Hematopoietic multipotent progenitor cell treated with erythropoietin and hydrocortisone succinate and interleukin-3 and kit ligand, for 15 days (in vitro differentiated cells): ENCODE data around the gene NOS1AP.

Experiments used
- DNase-seq: peaks from one replicate; pipeline ENCODE4 v3.0.0-alpha.2; 2015; ENCODE audit warnings: low spot score

The NOS1AP gene

DNA sequence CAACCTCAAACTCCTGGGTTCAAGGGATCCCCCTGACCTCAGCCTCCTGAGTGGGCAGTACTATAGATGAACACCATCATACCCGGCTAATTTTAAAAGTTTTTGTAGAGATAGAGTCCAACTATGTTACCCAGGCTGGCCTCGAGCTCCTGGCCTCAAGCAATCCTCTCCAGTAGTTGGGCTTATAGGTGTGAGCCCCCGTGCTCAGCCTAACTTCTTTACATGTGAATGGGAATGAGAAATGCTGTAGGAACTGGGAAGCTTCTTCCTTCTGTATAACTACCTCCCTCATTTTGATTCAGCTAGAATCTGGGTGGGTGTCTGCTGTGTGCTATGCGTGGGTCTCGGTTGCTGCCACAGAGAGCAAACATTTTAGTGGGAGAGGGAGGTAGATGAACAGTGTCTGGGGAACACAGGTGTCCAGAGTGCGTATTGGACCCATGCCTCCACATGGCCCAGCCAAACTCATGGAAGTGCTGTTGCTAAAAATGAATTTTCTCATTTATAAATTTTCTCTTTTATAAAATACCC is 150.6 kb downstream of the NOS1AP start:
- DNase-seq, result no peak

DNA sequence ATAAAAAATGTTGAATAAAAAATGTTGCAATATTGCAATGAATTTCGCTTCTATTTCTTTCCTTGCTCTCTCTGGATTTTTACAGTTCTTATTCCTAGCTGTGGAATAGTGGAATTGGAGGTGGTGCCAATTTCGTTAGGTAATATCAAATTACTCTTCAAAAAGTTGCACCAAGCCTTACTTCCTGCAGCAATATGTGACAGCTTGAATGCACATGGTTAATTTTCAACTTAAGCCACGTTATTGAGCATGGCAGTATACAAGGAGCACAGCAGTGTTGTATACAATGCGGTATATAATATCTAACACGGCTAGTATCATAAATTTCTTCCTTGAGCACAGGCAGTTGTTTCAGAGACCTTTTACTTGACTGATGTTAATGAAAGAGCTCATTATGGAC is 152.5 kb downstream of the NOS1AP start:
- DNase-seq, result no peak

DNA sequence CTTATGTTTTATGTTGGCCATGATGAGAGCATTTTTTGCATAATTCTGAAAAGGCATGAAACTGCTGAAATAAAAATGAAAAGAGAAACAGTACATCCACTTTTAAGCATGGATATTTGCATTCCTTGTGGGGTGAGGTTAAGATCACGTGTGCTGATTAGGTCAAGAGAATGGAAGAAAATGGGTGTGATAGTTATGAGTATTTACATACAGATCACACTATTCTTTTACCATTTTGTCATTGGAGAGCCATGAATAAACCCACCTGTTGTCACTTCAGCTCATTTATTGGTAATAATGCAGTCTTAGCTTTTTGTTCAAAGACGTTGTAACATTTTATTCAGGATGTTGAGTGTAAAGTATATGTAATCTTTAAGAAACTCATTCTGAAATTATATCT is 153.2 kb downstream of the NOS1AP start:
- DNase-seq, result no peak

DNA sequence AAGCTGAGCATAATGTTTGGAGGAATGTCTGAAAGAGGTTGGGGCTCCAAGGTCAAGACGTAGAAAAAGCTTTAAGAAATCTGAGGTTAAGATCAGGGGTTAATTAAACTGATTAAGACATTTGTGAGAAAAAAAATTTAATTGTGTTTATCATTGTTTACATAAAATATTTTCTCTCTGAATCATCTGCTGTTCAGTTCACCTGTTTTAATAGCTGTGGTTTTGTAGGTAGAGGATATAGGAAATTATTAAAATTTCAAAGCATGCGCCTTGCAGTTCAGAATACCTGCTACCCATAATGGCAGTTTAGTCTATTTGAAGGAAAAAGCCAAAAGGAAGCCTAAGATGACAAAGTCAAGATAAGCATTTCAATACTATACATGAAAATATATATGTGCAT is 154.0 kb downstream of the NOS1AP start:
- DNase-seq, result no peak

DNA sequence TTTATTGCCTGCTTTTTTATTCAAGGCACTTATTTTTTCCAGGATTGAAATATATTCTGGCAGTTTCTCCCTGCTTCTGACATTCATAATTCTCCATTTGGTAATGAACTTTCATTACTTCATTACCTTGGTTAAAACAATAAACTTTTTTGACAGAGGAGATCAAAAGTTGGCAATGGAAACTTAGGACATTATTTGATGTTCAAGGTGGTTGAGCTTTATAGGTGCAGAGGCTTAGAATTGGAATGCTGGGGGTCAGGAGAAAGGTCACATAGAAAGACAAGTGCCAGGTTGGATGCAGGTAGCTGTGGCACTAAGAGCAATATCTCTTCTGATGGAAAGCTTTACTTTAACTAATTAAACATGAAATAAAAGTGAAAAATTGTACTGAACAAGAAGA is 154.8 kb downstream of the NOS1AP start:
- no peak for DNase-seq

DNA sequence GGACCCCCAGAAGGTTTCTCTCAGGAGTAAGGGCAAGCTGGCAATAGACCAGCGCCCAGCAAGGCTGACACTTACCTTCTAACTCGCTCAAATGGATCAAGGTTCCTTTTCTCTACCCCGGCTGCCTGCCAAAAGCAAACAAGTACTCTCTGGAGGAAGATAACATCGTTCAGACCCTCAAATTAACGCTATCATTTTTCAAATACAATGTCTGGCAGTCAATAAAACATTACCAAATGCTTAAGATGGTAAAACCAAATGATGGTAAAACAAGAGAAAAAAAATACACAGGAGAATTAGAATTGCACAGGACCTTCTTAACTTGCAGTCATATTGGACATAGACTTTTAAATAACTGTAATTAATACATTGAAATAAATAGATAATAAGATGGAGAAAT is 159.1 kb downstream of the NOS1AP start:
- DNase-seq, result no peak

DNA sequence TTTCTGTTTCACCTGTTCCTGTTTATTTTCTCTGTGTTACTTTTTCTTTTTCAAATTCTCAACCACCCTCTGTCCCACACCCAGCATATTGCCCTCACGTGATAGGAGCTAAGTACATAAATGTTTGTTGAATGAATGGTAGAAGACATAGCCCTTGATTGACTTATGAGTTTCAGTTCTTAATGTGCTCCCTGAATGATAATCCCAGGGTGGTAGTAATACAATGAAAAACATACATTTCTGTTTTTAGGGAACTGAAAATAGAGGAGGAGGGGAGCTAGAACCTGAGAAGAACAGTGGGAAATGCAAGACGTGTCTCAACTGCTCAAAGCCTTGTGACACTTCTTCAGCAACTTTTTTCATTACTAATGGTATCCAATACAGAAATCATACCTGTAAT is 160.1 kb downstream of the NOS1AP start:
- no peak for DNase-seq

DNA sequence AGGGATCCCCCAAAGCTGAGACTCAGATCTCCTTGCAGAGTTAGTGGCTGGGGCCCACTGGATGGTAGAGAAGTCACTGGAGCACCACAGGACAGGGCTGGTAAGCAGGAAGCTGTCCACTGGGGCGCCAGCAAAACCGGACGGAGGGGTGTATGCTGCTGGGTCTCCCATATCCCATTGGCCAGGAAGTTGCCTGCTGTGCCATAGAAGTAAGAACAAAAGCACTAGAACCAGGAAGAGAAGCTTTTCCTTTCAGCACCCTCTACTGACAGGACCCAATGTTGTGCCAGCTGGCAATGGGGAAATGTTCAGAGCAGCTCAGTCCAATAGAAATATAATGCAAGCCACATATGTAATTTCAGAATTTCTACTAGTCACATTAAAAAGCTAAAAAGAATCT is 160.6 kb downstream of the NOS1AP start:
- DNase-seq, result no peak

DNA sequence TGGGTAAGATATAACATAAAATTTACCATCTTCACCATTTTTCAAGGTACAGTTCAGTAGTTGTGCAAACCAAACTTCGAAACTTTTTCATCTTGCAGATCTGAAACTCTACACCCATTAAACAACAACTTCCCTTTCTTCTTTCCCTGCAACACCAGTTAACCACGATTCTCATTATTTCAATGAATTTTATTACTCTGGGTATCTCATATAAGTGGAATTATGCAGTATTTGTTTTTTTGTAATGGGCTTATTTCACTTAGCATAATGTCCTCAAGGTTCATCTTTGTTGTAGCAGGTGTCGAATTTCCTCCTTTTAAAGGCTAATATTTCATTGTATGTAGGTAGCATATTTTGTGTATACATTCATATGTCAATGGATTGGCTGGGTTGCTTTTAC is 161.0 kb downstream of the NOS1AP start:
- DNase-seq, result no peak

DNA sequence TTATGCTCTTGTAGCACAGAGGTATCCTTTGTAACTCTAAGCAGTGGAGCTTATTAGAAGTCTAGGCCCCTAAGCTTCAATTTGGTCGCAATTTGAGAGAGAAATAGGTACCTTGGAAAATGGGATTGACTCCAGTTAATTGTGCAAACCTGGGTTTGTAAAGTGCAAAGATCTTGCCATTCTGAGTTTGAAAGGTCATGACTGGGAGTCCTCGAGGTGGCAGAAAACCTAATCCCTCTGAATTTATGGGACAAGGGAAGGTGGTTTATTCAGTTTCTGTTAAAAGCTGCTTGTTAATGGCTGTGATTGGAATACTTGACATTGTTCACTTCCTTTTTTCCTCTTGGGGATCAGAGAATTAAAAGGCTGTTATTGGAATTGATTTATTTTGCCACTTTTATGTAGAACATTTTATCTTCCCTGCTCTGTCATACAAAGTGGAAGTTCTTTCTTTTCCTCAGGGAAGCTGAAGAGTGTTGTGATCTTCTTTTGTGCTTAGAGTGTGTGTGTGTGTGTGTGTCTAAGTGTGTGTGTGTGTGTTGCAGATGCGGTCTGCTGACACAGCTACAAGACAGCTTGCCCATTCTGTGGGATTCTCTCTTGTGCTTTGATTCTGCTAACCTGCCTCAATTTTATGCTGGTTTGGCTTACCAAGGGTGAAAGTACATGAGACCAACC is 162.7 kb downstream of the NOS1AP start:
- no peak for DNase-seq

DNA sequence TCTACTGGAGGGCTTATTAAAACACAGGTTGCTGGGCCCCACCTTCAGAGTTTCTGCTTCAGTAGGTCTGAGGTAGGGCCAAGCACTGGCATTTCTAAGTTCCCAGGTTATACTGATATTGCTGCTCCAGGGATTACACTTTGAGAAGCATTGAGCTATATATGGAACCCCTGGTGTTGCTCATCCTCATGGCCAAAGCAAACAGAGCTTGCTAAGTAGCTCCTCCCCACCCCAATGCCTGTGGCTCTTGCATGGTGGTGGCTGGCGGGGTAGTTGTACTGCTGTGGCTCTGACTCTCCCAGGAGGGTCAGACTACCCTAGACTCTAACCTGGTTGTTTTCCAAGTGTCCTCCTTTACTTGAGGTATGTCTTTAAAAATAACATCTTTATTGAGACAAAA is 163.6 kb downstream of the NOS1AP start:
- no peak for DNase-seq

DNA sequence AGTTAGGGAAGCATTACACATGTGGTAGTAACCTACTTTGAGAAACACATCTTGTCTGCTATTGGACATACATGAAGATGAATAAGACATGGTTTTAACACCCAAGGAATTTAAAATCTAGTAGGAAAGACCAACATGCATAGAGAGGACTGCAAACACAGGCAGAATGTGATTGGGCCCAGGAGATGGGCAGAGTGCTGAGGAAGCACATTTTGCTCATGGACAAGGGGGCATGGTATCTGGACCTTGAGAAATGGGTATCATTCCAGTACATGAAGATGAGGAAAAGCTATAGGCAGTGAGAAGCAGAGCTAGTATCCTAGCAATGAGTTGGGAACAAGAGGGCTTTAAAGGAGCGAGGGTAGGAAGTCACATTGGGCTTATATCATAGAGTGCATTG is 164.4 kb downstream of the NOS1AP start:
- DNase-seq, result no peak

DNA sequence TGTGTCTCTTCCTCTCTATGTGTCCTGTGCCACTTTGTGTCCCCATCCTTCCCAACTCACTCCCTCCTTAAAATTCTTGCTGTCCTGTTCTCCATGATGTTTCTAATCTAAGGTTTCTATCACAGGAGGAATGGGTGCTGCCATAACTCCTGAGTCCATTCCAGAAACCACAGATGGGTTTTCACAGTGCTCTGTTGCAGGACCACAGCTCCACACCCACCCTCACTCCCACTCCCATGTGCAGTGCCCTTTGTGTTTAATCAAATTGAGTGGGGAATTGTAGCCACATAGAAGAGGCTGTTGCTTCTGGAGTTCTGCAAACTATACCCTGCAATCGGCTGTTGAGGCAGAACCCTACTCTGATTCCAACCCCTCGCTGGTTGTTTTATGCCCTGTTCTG is 165.1 kb downstream of the NOS1AP start:
- no peak for DNase-seq

DNA sequence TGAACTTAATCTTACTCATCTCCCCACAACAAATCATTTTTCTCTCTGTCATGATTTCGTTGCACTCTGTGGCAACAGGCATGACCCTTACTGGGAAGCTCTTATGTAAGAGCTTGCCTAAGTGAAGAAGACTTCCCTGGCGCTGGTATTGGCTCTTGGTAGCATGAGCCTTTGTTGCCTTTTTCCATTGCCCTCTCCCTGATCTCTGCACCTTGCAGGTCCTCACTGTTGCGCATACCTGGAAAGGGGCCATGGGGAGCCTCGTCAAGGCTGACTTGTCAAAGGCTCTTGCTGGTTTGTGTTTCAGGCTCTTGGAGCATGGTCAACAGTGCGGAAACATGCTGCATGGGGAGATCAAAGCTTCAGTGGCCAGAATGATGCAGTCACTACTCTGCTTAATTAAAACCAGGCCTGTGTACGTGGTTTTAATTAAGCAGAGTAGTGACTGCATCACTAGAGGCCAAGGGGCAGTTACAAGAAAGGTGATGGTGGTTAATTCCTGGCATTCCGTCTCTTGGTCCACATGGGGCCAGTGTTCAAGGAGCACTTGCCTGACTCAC is 165.8 kb downstream of the NOS1AP start:
- DNase-seq, result no peak

DNA sequence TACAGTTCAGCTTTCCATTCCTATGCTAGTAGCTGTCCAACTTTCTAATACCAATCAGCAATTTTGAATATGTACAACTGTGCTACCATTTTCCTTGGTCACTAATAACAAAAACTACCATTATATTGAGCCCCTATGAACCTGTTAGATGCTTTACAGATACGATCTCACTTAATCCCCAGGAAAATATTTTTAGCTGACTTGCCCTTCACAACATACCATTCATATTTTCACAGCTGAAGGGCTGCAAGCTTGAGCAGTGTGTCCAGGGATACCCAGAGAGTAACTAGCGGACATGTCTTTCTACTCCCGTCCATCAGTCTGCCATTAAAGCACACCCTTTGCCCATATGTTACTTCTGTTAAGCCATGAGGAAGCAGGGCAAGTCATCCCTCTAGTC is 166.7 kb downstream of the NOS1AP start:
- DNase-seq, result no peak

DNA sequence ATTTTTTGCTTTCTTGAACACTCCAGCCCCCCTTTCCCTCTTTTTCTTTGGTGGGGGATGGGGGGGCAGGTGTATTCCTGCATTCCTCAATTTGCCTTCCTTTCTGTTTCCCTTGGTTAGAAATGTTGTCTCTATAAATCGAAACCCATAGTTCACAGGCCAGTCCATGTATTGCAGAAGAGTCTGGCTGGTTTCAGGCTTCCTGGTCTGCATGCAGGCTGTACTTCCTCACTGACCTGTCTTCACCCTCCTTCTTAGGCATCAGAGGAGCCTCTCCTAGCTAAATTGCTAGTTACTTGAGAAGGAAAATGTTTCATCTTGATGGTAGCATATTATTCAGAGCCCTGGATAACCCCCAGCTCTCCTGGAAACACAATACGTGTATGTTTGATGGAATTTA is 167.1 kb downstream of the NOS1AP start:
- DNase-seq, result no peak

DNA sequence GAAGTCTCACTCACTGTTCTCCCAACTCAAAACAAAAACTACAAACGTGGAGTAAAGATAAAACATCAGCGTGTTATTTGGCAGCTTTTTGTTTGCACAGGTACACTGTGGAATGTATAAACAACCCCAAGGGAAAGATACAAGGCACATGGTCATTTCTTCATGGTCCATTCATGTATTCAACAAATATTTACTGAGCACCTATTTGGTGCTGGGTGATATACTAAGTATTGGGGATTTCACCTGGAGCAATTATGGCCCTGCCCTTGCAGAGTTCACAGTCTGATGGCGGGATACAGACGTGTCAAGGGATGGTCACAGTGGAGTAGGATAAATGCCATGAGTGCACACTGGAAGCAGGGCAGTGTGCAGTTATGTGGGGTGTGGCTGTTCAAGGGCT is 171.1 kb downstream of the NOS1AP start:
- DNase-seq, result no peak

DNA sequence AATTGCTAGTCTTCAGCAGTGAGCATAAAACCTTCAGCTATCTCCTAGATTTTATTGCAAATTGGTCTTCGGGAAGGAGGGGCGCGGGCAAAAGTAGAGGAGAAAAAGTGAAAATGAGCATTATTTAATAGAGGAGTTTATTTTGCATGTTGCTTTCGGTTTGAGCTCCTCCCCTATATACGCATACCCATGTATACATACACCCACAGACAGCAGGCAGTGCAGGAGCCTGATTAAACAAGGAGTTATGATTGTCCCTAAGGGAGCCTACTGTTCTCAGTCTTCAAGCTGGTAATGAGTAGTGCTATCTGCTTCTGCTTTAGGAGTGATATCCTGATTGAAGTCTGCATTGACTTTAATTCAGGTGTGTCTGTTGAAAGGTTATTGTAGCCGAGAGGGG is 173.3 kb downstream of the NOS1AP start:
- DNase-seq, result no peak

DNA sequence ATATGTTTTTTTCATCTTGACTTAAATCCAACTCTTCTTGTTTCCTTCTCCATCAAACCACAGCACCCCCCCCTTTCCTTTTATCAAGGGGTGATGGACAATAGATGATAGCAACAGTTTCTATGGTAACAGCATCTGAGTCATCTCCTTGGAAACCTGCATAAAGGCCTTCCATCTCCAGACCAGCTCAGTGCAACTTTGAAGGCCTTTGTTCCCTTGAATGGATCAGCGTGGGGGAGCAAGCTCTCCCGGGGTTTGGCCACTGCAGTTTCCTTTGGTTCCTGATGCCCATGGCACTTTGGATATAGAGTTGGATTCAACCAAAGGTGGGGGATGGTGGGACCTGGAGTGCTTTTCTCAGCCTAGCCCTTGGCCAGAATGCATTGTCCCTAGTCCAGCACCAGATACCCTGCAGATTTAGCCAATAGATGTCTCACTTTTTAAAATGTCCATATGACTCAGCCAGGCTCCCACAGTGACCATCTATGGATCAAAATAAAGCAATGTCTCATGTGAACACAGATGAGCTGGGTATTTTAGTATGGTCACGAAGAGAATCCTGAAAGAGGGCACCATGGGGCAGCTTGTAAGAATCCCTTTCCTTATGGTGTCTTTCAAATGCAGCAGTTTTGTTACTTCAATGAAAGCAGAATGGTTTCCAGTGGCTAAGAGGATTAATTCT is 179.5 kb downstream of the NOS1AP start:
- DNase-seq, result no peak

DNA sequence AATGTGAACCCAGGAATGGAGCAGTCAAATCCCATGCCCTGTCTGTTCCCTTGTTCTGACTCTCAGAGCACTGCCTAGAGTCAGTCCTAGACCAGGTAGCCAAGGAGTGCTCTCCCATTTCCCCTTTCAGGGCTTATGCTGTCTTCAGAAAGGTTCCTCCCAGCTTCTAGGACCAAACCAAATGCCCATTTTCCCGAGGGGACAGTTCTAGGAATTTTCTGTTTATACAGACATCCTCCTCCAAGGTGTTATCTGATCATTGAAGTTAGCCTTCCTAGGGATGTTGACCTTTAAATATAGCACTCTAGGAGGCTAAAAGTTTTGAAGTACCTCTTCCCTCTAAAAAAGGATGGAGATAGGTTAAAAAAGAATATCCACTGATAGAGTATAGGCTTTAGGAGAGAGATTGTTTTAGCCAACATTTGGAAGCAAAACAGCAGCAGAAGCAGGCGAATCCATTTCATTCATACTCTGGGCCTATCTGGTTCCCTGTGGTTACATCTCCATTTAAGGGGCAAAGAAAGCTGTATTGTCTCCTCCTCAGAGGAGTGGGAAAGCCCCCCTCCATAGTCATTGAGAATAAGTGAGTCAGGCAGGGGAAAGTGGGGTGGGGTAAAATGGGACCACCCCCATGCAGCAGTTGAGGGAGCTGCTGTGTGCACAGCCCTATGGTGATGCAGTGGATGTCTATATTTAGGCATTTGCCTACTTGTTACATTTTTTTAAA is 180.7 kb downstream of the NOS1AP start:
- no peak for DNase-seq

DNA sequence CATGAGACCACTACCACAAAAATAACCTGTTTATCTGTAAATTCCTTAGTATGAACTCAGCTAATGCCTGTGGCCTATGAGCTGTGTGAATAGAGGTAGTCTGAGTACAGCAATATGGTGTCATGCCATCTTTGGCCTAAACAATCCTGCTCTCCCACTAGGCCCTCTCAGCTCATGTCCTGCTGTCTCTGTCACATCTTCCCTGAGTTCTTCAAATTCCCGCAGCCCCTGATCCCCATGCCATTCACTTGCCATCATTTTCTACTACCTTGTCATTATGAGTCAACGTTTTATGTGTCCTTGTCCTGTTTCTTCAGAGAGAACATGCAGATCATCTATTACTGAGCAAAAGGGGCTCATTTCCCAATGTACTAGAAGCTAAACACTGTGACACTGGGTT is 181.6 kb downstream of the NOS1AP start:
- DNase-seq, result no peak

DNA sequence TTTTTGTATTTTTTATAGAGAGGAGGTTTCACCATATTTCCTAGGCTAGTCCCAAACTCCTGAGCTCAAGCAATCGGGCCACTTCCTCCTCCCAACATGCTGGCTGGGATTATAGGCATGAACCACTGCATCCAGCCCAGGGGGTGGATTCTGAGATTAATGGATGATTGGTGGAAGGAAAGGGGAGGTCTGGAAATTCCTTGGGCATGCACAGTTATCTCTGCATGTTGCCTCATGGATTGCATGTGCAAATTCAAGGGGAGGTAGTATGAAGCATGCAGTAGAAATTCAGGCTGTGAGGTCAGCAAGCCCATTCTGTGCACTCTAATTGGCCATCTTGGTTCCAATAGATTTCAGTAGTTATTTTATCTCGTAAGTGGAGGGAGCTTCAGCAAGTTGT is 182.7 kb downstream of the NOS1AP start:
- DNase-seq, result no peak

DNA sequence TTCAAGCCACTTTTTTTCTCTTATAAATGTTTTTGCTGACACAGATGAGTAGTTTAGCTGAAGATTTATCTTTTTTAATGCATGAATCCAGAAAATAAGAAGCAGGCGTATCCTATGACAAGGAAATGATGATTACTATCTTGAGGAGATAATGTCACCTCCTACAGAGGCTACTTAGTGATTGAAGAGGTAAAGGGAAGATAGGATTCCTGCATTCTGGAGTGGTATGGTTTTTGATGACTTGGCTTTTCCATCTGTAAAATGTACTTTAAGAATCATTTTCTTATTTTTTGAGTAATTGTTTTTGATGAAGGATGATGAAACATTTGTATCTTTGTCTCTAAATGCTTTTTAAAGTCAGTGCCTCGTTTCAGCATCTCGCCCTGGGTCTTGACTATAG is 184.3 kb downstream of the NOS1AP start:
- no peak for DNase-seq
